Measurements from ENCODE around the gene PODXL2.

Gene PODXL2

DNA sequence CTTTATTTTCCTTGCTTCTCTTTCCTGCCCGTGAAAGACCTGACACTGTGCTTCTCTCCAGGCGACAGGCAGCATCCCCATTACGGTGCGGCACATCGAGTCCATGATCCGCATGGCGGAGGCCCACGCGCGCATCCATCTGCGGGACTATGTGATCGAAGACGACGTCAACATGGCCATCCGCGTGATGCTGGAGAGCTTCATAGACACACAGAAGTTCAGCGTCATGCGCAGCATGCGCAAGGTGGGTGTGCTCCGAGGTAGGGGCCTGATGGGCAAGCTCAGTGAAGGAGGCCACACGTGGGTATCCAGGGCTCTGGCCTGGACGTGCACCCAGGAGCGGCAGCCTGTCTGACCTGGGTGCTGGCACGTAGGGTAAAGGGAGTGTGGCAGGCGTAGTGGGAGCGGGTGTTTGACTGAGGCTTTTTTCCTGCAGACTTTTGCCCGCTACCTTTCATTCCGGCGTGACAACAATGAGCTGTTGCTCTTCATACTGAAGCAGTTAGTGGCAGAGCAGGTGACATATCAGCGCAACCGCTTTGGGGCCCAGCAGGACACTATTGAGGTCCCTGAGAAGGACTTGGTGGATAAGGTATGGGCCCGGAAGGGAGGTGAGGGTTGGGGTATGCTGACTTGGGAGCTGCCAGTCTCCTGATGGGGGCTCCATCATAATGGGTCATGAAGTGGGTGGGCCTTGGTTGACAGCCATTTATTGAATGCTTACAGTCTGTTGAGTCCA, 8.2 kb upstream of the PODXL2 start:
- CTCF ChIA-PET = interaction anchor here (1.2 to 2.4 kb wide), 5 partner anchors 10 to 474 kb away, joined by 4 to 7 read pairs (median 5); no protein-coding TSS in a partner anchor

DNA sequence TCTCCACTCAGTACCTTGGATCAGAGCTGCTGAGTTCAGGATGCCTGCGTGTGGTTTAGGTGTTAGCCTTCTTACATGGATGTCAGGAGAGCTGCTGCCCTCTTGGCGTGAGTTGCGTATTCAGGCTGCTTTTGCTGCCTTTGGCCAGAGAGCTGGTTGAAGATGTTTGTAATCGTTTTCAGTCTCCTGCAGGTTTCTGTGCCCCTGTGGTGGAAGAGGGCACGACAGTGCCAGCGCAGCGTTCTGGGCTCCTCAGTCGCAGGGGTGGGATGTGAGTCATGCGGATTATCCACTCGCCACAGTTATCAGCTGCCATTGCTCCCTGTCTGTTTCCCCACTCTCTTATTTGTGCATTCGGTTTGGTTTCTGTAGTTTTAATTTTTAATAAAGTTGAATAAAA, 7.0 kb upstream of the PODXL2 start:
- no peak for DNase-seq (ENCODE audit: extremely low spot score)
- no peak for TF ChIP-seq CTCF (IDR thresholded peaks at IDR 0.05; ENCODE audit: control extremely low read depth, extremely low read depth, low read depth, missing control alignments)
- ChIA-PET CTCF (interaction anchor here (0.9 to 2.3 kb wide), 4 partner anchors 9 to 473 kb away, joined by 3 to 6 read pairs (median 4); no protein-coding TSS in a partner anchor), POLR2A (no interaction called here)

More for the DNA sequence above, 8.2 kb upstream of the PODXL2 start:
- POLR2A ChIA-PET = no interaction called here
- no peak for TF ChIP-seq CTCF (IDR thresholded peaks at IDR 0.05; ENCODE audit: control extremely low read depth, extremely low read depth, low read depth, missing control alignments)
- DNase-seq (ENCODE audit: extremely low spot score) = no peak

DNA sequence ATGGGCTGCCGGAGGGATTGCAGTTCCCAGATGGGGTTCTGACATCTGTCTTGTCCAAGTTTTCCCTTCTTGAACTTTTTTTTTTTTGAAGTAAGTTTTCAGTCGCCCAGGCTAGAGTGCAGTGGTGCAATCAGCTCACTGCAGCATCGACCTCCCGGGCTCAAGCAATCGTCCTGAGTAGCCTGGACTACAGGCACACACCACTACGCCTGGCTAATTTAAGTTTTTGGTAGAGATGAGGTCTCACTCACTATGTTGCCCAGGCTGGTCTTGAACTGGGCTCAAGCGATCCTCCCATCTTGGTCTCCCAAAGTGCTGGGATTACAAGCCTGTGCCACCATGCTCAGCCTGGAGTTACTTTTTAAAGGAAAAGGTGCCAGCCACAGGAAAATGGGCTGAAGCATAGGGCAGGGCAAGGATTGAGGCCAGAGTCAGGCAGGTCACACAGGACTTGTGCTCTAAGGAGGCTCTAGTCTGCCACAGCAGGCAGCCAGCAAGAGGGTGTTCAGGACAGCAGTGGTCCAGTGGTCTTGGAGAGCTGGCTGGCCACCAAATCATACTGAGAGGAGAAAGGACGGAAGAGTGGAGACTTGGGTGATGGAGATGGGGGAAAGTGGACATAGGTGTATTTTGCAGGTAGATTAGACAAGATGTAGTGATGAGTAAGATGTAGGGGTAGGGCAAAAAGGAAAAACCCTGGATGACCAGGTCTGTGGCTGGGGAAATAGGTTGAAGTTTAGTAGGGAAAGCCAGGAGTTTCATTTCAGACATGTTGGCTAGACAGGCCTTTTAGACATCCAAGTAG, 6.0 kb upstream of the PODXL2 start:
- TF ChIP-seq CTCF (IDR thresholded peaks at IDR 0.05; ENCODE audit: control extremely low read depth, extremely low read depth, low read depth, missing control alignments) = no peak
- DNase-seq (ENCODE audit: extremely low spot score) = no peak
- CTCF ChIA-PET = interaction anchor here (0.9 kb wide), 1 partner anchor 8 kb away, joined by 3 read pairs; no protein-coding TSS in a partner anchor
- POLR2A ChIA-PET = no interaction called here

GRCh38 chr3:127624063-127624462, 4.9 kb upstream of the PODXL2 start:
- ChIA-PET POLR2A (no interaction called here), CTCF (no interaction called here)
- DNase-seq (ENCODE audit: extremely low spot score) = no peak
- no peak for TF ChIP-seq CTCF (IDR thresholded peaks at IDR 0.05; ENCODE audit: control extremely low read depth, extremely low read depth, low read depth, missing control alignments)

- TF ChIP-seq CTCF (IDR thresholded peaks at IDR 0.05; ENCODE audit: control extremely low read depth, extremely low read depth, low read depth, missing control alignments) = no peak
- no peak for DNase-seq (ENCODE audit: extremely low spot score)
- ChIA-PET POLR2A (no interaction called here), CTCF (interaction anchor here (1.1 to 1.6 kb wide), 2 partner anchors 10 to 25 kb away, joined by 3 read pairs; no protein-coding TSS in a partner anchor)
Observed at GRCh38 chr3:127625821-127626220, 3.2 kb upstream of the PODXL2 start.

- POLR2A ChIA-PET = no interaction called here
- no peak for TF ChIP-seq CTCF (IDR thresholded peaks at IDR 0.05; ENCODE audit: control extremely low read depth, extremely low read depth, low read depth, missing control alignments)
- no peak for DNase-seq (ENCODE audit: extremely low spot score)
- CTCF ChIA-PET = interaction anchor here (0.6 kb wide), 1 partner anchor 18 kb away, joined by 3 read pairs; no protein-coding TSS in a partner anchor
Observed at GRCh38 chr3:127628426-127628787, 578 bp upstream of the PODXL2 start.

Measured in GM10248 (cell line).